Tibial artery (tissue), 4 donors: ENCODE measurements around the gene CNEP1R1.

Source experiments
- DNase-seq, 2 donors: peaks; one replicate each; pipeline ENCODE4 v3.0.0-alpha.2; 2019
- H3K27ac ChIP-seq, 2 donors: fragments of 200-600 bp; sonication (generic) in 1 of 2; 1 replicate in 1 of 2; 2 replicates in 1 of 2; pipeline ENCODE4 v1.5.1; 2018 to 2019; ENCODE audit warnings: mild to moderate bottlenecking in 1 of 2
- H3K27me3 ChIP-seq, 2 donors: fragments of 200-600 bp; sonication (generic) in 1 of 2; one replicate each; pipeline versions ENCODE4 v1.5.1 to v1.6.0; 2016 to 2019
- H3K36me3 ChIP-seq, 3 donors: fragments of 200-600 bp; sonication (generic) in 2 of 3; one replicate each; pipeline ENCODE4 v1.5.1; 2016 to 2019; ENCODE audit warnings: mild to moderate bottlenecking in 2 of 3
- H3K4me1 ChIP-seq, 4 donors: fragments of 200-600 bp; sonication (generic) in 2 of 4; 1 replicate in 3 of 4; 2 replicates in 1 of 4; pipeline ENCODE4 v1.5.1; 2016 to 2019
- H3K4me3 ChIP-seq, 2 donors: fragments of 200-600 bp; sonication (generic) in 1 of 2; 1 replicate in 1 of 2; 2 replicates in 1 of 2; pipeline ENCODE4 v1.5.1; 2018 to 2019; ENCODE audit warnings: mild to moderate bottlenecking in 2 of 2
- H3K9me3 ChIP-seq, 3 donors: fragments of 200-600 bp; sonication (generic) in 1 of 3; one replicate each; pipeline ENCODE4 v1.5.1; 2016 to 2019
- intact Hi-C: fragments of 100-400 bp; cut with DNase I; formaldehyde crosslinking; loops from one replicate; pipeline ENCODE4 v1.15.0; 2023; ENCODE audit warnings: low total_unique reads
- TF ChIP-seq, protein P1 (sequence below), 2 experiments: fragments of 200-600 bp in 1 of 2; fragments of 450-650 bp in 1 of 2; IDR thresholded peaks; one replicate each; pipeline ENCODE4 v1.5.1; 2017 to 2019; ENCODE audit warnings: antibody characterized with exemption in 2 of 2, mild to moderate bottlenecking in 1 of 2, moderate library complexity in 1 of 2

Gene CNEP1R1

DNA sequence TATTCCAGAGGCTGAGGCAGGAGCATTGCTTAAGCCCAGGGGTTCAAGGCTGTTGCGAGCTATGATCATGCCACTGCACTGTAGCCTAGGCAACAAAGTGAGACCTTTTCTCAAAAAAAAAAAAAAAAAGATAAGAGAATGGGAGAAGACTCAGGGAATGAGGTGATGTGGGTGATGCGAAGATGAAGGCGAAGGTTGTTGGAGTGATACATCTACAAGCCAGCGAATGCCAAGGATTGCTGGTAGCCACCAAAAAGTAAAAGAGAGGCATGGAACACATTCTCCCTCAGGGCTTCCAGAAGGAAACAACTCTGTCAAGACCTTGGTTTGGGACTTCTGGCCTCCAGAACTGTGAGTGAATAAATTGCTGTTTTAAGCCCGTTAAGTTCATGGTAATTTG lies 26.0 kb upstream of the CNEP1R1 start:
- no peak for DNase-seq
- H3K4me1 ChIP-seq: no peaks in the 10 kb centered on the region
- TF ChIP-seq, protein P1, sequence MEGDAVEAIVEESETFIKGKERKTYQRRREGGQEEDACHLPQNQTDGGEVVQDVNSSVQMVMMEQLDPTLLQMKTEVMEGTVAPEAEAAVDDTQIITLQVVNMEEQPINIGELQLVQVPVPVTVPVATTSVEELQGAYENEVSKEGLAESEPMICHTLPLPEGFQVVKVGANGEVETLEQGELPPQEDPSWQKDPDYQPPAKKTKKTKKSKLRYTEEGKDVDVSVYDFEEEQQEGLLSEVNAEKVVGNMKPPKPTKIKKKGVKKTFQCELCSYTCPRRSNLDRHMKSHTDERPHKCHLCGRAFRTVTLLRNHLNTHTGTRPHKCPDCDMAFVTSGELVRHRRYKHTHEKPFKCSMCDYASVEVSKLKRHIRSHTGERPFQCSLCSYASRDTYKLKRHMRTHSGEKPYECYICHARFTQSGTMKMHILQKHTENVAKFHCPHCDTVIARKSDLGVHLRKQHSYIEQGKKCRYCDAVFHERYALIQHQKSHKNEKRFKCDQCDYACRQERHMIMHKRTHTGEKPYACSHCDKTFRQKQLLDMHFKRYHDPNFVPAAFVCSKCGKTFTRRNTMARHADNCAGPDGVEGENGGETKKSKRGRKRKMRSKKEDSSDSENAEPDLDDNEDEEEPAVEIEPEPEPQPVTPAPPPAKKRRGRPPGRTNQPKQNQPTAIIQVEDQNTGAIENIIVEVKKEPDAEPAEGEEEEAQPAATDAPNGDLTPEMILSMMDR (IDR thresholded peaks at IDR 0.05): no peak
- H3K9me3 ChIP-seq: no peaks in the 10 kb centered on the region
- intact Hi-C loops: no loop called here
- no peaks in the 10 kb centered on the region for H3K27me3 ChIP-seq
- H3K36me3 ChIP-seq: no peaks in the 10 kb centered on the region
- no peak overlapping the region for H3K4me3 ChIP-seq
- H3K27ac ChIP-seq: no peak overlapping the region

DNA sequence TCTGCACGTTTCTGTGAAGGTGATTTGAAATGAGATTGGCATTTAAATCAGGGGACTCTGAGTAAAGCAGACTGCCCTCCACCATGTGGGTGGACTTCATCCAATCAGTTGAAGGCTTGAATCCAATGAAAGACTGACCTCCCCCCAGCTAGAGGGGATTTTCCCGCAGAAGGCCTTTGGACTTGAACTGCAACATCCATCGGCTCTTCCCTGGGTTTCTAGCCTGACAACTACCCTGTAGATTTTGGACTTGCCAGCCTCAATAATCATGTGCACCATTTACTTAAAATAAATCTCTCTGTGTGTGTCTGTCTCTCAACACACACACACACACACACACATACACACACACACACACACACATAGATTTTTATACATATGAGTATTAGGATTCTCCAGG lies 23.9 kb upstream of the CNEP1R1 start:
- intact Hi-C loops: no loop called here
- Histone ChIP-seq H3K4me3 (no peak overlapping the region), H3K27me3 (no peaks in the 10 kb centered on the region), H3K36me3 (no peaks in the 10 kb centered on the region), H3K9me3 (no peaks in the 10 kb centered on the region), H3K4me1 (no peaks in the 10 kb centered on the region), H3K27ac (no peak overlapping the region)
- TF ChIP-seq, protein P1 (IDR thresholded peaks at IDR 0.05): no peak
- DNase-seq: no peak

DNA sequence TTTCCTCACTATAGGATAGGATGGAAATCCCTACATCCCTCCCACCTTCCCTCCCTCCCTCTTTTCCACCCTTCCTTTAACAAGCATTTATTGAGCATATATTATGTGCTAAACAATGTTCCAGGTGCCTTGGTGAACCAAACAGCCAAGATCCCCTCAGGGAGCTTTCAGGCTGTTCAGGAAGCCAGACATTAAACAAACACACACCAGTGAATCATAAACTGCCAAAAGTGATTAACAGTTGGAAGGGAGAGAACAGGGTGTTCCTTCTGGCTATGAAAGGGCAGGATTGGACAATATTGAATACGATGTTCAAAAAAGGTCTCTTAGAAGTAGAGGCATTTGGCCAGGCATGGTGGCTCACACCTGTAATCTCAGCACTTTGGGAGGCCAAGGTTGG lies 22.8 kb upstream of the CNEP1R1 start:
- H3K9me3 ChIP-seq: no peaks in the 10 kb centered on the region
- no peaks in the 10 kb centered on the region for H3K27me3 ChIP-seq
- H3K4me1 ChIP-seq: no peaks in the 10 kb centered on the region
- no peak for DNase-seq
- TF ChIP-seq, protein P1 (IDR thresholded peaks at IDR 0.05): no peak
- H3K27ac ChIP-seq: no peak overlapping the region
- intact Hi-C loops: no loop called here
- H3K36me3 ChIP-seq: no peaks in the 10 kb centered on the region
- no peak overlapping the region for H3K4me3 ChIP-seq

DNA sequence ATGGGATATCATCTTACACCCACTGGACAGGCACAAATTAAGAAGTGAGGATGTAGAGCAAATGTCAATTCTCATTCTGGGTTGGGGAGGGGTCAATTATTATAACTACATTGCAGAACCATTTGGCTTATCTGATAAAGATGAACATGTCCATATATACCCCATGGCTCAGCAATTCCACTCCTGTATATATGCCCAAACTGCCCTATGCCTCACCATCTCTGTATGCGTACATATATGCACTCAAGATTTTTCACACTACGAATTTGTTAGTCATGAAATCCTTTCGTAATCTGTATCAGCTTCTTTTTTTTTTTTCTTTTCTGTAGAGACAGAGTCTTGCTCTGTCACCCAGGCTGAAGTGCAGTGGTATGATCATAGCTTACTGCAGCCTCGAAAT lies 20.8 kb upstream of the CNEP1R1 start:
- Histone ChIP-seq H3K4me1 (no peaks in the 10 kb centered on the region), H3K4me3 (no peak overlapping the region), H3K27ac (no peak overlapping the region), H3K9me3 (no peaks in the 10 kb centered on the region), H3K36me3 (no peaks in the 10 kb centered on the region), H3K27me3 (no peaks in the 10 kb centered on the region)
- TF ChIP-seq, protein P1 (IDR thresholded peaks at IDR 0.05): no peak
- DNase-seq: no peak
- intact Hi-C loops: no loop called here

DNA sequence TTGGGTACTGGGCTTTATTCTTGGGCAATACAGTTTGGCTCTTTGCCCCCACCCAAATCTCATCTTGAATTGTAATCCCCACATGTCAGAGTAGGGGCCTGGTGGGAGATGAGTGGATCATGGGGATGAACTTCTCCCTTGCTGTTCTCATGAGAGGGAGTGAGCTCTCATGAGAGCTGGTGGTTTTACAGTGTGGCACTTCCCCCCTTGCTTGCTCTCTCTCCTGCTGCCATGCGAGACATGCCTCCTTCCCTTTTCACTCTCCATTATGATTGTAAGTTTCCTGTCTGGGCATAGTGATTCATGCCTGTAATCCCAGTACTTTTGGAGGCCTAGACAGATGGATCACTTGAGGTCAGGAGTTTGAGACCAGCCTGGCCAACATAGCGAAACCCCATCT lies 18.1 kb upstream of the CNEP1R1 start:
- Histone ChIP-seq H3K4me1 (no peaks in the 10 kb centered on the region), H3K36me3 (no peaks in the 10 kb centered on the region), H3K27me3 (no peaks in the 10 kb centered on the region), H3K9me3 (no peaks in the 10 kb centered on the region), H3K27ac (no peak overlapping the region), H3K4me3 (no peak overlapping the region)
- intact Hi-C loops: no loop called here
- no peak for DNase-seq
- TF ChIP-seq, protein P1 (IDR thresholded peaks at IDR 0.05): no peak

DNA sequence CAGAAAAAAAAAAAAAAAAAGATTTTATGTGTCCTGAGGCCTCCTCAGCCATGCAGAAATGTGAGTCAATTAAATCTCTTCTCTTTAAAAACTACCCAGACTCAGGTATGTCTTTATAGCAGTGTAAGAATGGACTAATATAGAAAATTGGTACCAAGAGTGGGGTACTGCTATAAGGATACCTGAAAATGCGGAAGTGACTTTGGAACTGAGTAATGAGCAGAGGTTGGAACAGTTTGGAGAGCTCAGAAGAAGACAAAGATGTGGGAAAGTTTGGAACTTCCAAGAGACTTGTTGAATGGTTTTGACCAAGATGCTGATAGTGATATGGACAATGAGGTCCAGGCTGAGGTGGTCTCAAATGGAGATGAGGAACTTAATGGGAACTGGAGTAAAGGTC lies 17.3 kb upstream of the CNEP1R1 start:
- no peak for DNase-seq
- Histone ChIP-seq H3K36me3 (no peaks in the 10 kb centered on the region), H3K4me3 (no peak overlapping the region), H3K27me3 (no peaks in the 10 kb centered on the region), H3K9me3 (no peaks in the 10 kb centered on the region), H3K27ac (no peak overlapping the region), H3K4me1 (no peaks in the 10 kb centered on the region)
- TF ChIP-seq, protein P1 (IDR thresholded peaks at IDR 0.05): no peak
- intact Hi-C loops: no loop called here
